Activated naive CD8-positive, alpha-beta T cell treated with anti-CD3 and anti-CD28 coated beads for 36 hours (primary cell): ENCODE measurements around the gene NFIB. TPM values are rescaled to one million over a fixed set of nuclear protein-coding genes. Genes with fewer than 3 reads are reported as not detected.

ENCODE experiments used
- DNase-seq: peaks from one replicate; pipeline ENCODE4 v3.0.0; 2021
- H3K27ac Mint-ChIP-seq: one replicate; pipeline ENCODE4 v1.8.0; 2022; ENCODE audit warnings: mild to moderate bottlenecking, moderate library complexity, mixed read lengths
- H3K27me3 Mint-ChIP-seq: one replicate; pipeline ENCODE4 v1.8.0; 2022; ENCODE audit warnings: mild to moderate bottlenecking, mixed read lengths
- H3K36me3 Mint-ChIP-seq: one replicate; pipeline ENCODE4 v1.8.0; 2021; ENCODE audit warnings: mild to moderate bottlenecking, mixed read lengths
- H3K4me1 Mint-ChIP-seq: one replicate; pipeline ENCODE4 v1.8.0; 2021; ENCODE audit warnings: mixed read lengths
- H3K4me3 Mint-ChIP-seq: one replicate; pipeline ENCODE4 v1.8.0; 2022; ENCODE audit warnings: mild to moderate bottlenecking, moderate library complexity, mixed read lengths
- H3K9me3 Mint-ChIP-seq: one replicate; pipeline ENCODE4 v1.8.0; 2022; ENCODE audit warnings: mixed read lengths
- total RNA-seq, 2 experiments: library from RNA; stranded (reverse); gene quantifications; one replicate each; pipeline ENCODE4 v1.2.3, GENCODE V29; 2021

NFIB gene
- total RNA-seq, 2 experiments from 2014 or later: not detected

DNA sequence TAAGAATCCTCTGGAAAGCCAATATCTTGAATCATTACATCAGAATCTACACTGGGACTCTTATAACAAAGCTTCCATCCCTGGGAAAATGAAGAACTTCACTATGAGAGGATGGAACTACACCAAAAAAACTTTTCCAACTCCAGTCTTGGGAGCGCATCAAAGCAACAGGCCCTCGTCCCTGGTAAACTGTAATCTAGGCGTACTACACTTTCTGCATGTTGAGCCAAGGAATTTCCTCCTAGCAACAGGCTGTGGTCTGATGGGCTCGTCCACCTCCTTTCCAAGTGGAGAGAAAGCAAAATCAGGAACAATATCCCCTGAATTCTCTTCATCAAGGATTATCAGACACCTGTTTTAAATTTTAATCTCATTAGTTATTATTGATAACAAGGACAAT, 94.1 kb downstream of the NFIB start:
- Mint-ChIP-seq H3K4me1 (no peaks in the 10 kb centered on the region), H3K36me3 (no peaks in the 10 kb centered on the region), H3K27me3 (peaks cover 4% of the 10 kb centered on the region), H3K4me3 (no peak overlapping the region), H3K9me3 (no peaks in the 10 kb centered on the region), H3K27ac (no peak overlapping the region)
- no peak for DNase-seq

DNA sequence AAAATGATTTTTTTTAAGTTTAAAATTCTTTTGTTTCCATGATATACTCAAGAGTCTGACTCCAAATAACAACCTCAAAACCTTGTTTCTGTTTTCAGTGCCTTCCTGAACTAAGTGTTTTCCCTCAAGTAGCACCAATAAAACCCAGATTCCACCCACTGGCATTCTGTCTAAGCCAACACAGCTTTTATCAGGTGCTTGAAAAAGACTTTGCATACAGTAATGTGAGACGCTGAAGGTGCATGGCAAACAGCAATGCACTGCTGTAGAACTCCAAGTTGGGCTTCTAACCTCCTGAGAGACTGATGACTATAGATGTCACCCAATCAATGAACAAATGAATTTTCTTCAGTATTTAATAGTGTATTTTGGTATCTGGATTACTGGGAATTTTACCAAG, 95.7 kb downstream of the NFIB start:
- H3K36me3 Mint-ChIP-seq: no peaks in the 10 kb centered on the region
- DNase-seq: no peak
- H3K4me1 Mint-ChIP-seq: no peaks in the 10 kb centered on the region
- no peak overlapping the region for H3K4me3 Mint-ChIP-seq
- H3K27ac Mint-ChIP-seq: no peak overlapping the region
- no peaks in the 10 kb centered on the region for H3K9me3 Mint-ChIP-seq
- peaks cover 4% of the 10 kb centered on the region for H3K27me3 Mint-ChIP-seq

DNA sequence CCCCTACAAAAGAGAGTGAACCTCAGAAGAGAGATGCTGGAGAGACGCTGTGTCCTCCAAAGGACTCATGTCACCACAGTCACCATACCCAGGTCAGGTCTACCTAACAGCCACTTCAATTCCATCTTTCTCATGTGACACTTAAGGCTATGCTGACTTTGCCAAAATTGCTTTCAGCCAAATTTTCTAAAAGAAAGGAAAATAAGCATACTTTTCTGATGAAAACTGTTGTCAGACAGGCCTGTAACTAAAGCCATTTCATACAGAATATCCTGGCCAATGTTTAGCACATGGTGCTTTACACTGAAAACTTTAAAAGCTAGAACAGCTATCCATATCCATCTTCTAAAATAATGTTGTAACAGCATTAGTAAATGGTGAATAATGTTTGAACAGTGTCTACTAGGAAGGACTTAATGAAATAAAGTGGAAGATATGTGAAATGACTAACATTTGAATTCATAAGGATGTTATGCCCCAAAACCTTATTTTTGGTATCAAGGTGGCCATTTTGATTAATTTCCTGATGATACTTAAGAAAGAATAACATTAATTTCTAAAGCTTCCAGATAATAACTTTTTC, 97.2 kb downstream of the NFIB start:
- H3K4me3 Mint-ChIP-seq: no peak overlapping the region
- no peaks in the 10 kb centered on the region for H3K9me3 Mint-ChIP-seq
- H3K36me3 Mint-ChIP-seq: no peaks in the 10 kb centered on the region
- H3K27ac Mint-ChIP-seq: no peak overlapping the region
- no peak for DNase-seq
- H3K4me1 Mint-ChIP-seq: no peaks in the 10 kb centered on the region
- H3K27me3 Mint-ChIP-seq: peaks cover 7% of the 10 kb centered on the region

DNA sequence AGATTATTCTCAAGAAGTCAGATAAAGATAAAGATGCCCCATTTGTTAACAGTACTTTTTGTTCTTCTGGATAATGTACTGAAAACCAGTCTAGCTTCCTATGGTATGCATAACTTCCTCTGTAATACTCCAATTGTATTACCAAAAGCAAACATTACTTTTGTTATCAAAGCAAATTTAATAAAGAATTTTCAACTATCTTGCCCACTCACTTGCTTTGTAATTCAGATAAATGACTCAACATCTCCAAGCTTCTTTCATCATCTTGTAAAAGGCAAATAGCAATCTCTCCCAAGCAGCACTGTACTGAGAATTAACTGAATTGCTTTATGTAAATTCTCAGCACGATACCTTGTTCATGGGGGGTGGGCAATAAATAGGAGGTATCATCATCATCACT, 98.3 kb downstream of the NFIB start:
- no peaks in the 10 kb centered on the region for H3K36me3 Mint-ChIP-seq
- no peak overlapping the region for H3K27ac Mint-ChIP-seq
- no peak for DNase-seq
- H3K9me3 Mint-ChIP-seq: no peaks in the 10 kb centered on the region
- H3K4me3 Mint-ChIP-seq: no peak overlapping the region
- no peaks in the 10 kb centered on the region for H3K4me1 Mint-ChIP-seq
- H3K27me3 Mint-ChIP-seq: peaks cover 14% of the 10 kb centered on the region

GRCh38 chr9:14214693-14215092, 99.2 kb downstream of the NFIB start:
- H3K4me3 Mint-ChIP-seq: no peak overlapping the region
- DNase-seq: no peak
- H3K36me3 Mint-ChIP-seq: no peaks in the 10 kb centered on the region

GRCh38 chr9:14214065-14214684, 99.8 kb downstream of the NFIB start:
- no peak overlapping the region for H3K4me3 Mint-ChIP-seq
- H3K36me3 Mint-ChIP-seq: no peaks in the 10 kb centered on the region
- DNase-seq: no peak
- no peak overlapping the region for H3K27ac Mint-ChIP-seq
- H3K4me1 Mint-ChIP-seq: no peaks in the 10 kb centered on the region
- H3K9me3 Mint-ChIP-seq: no peaks in the 10 kb centered on the region
- peaks cover 21% of the 10 kb centered on the region for H3K27me3 Mint-ChIP-seq

More at GRCh38 chr9:14214693-14215092, 99.2 kb downstream of the NFIB start:
- H3K4me1 Mint-ChIP-seq: no peaks in the 10 kb centered on the region
- H3K27ac Mint-ChIP-seq: no peak overlapping the region
- H3K9me3 Mint-ChIP-seq: no peaks in the 10 kb centered on the region
- peaks cover 17% of the 10 kb centered on the region for H3K27me3 Mint-ChIP-seq

DNA sequence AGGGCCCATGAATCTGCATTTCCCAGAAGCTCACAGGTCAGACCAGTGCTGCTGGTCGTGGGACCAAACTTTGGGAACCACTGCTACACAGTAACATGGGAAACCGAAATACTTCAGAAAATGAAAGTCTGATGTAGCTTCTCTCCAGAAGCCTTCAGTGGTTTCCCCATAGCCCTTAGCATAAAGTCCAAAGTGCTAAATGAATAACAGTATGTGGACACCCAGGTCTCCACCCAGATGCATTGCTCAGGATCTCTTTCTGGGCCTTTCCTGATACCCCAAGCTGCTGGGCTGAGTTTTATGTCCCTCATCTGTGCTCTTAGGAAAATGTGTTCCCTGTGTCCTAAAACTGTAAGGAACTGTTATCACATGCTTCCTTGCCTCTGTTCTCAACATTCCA, 100.4 kb downstream of the NFIB start:
- no peak overlapping the region for H3K27ac Mint-ChIP-seq
- H3K27me3 Mint-ChIP-seq: peaks cover 22% of the 10 kb centered on the region
- no peak for DNase-seq
- H3K4me3 Mint-ChIP-seq: no peak overlapping the region
- no peaks in the 10 kb centered on the region for H3K36me3 Mint-ChIP-seq
- no peaks in the 10 kb centered on the region for H3K4me1 Mint-ChIP-seq
- no peaks in the 10 kb centered on the region for H3K9me3 Mint-ChIP-seq

GRCh38 chr9:14212697-14213420, 101.1 kb downstream of the NFIB start:
- DNase-seq: no peak
- Mint-ChIP-seq H3K27me3 (peaks cover 22% of the 10 kb centered on the region), H3K4me1 (no peaks in the 10 kb centered on the region), H3K9me3 (no peaks in the 10 kb centered on the region), H3K4me3 (no peak overlapping the region), H3K27ac (no peak overlapping the region), H3K36me3 (no peaks in the 10 kb centered on the region)

DNA sequence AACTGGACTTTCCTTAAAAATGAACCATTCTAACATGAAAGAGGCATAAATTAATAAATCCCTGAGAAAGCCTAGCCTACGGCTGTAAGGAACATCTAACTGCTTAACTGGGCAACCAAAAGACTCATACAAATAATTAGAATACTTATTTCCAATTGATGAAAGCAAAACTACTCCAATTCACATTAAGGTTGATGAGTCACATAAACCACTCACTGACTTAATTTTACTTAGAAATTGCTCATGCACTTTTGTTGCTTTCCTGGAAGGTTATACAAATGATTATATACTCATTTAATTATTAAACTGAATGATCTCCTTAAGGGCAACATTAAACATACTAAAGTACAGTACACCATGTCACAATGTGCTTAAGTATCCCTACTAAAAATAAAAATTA, 101.9 kb downstream of the NFIB start:
- Mint-ChIP-seq H3K9me3 (no peaks in the 10 kb centered on the region), H3K27ac (no peak overlapping the region), H3K27me3 (peaks cover 22% of the 10 kb centered on the region), H3K4me3 (no peak overlapping the region), H3K4me1 (no peaks in the 10 kb centered on the region), H3K36me3 (no peaks in the 10 kb centered on the region)
- DNase-seq: no peak

DNA sequence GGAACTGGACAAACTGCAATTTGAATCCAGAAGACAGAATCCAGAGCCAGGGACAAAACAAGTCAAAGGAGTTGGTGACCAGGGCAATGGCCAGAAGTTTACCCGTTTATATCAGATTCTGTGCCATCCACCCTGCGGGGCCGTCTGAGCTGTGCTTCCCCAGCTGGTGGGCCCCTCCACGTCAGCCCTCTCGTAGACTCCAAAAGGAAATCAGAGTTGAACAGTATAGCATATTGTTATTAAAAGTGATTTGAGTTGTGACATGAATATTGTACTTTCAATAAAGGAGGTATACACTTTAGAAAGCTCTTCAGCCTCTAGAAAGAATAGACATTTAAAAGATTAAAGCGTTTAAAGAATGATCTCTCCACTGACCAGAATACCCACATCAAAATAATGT, 102.4 kb downstream of the NFIB start:
- Mint-ChIP-seq H3K4me3 (no peak overlapping the region), H3K27me3 (peaks cover 22% of the 10 kb centered on the region), H3K36me3 (no peaks in the 10 kb centered on the region), H3K4me1 (no peaks in the 10 kb centered on the region), H3K9me3 (no peaks in the 10 kb centered on the region), H3K27ac (no peak overlapping the region)
- no peak for DNase-seq

DNA sequence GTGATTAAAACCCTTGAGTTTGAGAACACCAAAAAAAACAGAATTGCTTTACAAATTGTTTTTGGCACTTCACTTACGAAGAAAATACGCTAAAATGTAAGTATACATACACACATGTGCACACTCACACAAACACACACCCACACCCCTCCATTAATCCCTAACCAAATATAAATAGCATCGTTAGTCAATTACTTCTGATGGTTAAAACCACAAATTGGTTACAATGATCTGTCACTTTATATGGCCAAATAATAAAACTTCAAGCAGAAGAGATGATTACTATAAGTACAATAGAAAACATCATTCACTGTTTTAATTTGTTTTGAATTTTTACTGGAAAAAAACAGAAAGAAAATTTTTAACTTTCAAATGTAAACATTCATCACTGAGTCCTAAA, 103.5 kb downstream of the NFIB start:
- Mint-ChIP-seq H3K27ac (no peak overlapping the region), H3K27me3 (peaks cover 22% of the 10 kb centered on the region), H3K36me3 (no peaks in the 10 kb centered on the region), H3K9me3 (no peaks in the 10 kb centered on the region), H3K4me1 (no peaks in the 10 kb centered on the region), H3K4me3 (no peak overlapping the region)
- no peak for DNase-seq

DNA sequence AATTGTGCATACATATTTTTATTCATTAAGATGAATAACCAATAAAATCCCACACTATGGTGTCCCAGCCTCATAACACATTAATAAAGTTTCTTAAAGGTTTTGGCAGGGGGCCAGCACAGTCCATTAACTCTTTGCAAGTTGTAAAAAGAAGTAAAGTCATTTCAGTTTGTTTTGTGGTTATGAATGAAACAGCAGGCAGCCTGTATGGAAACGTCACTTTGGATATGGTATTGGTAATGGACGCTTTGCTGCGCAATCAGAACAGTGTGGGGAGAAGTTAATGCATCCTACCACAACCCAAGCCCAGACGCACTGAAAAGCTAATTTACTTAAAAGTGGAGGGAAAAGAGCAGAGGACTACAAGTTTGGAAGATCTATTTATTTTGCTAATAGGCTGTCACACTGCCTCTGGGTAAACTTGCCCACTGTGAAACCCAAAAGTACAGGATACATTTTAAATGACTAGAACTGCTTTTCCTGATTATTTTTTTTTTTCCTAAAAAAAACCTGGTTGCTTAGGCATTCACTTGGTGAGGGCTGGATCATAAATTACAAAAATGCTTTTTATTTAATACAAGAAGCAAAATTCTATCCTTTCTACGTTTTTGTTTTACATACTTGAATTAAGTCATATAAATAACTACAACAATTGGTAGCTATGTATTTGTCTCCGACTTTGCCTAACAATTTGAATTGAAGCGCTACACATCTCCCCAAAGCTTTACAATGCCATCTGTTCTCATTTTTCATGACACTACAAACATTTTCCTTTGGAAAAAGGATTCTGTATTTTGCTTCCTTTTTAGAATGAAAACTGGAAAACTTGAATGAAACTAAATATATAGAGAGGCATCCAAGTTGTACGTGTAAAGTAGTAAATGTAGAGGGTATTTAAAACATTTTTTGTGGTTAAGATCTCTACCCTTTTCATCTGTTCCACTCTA, 104.3 kb downstream of the NFIB start:
- H3K36me3 Mint-ChIP-seq: no peaks in the 10 kb centered on the region
- H3K9me3 Mint-ChIP-seq: no peaks in the 10 kb centered on the region
- no peaks in the 10 kb centered on the region for H3K4me1 Mint-ChIP-seq
- DNase-seq: no peak
- H3K27me3 Mint-ChIP-seq: peaks cover 22% of the 10 kb centered on the region
- H3K27ac Mint-ChIP-seq: no peak overlapping the region
- no peak overlapping the region for H3K4me3 Mint-ChIP-seq

DNA sequence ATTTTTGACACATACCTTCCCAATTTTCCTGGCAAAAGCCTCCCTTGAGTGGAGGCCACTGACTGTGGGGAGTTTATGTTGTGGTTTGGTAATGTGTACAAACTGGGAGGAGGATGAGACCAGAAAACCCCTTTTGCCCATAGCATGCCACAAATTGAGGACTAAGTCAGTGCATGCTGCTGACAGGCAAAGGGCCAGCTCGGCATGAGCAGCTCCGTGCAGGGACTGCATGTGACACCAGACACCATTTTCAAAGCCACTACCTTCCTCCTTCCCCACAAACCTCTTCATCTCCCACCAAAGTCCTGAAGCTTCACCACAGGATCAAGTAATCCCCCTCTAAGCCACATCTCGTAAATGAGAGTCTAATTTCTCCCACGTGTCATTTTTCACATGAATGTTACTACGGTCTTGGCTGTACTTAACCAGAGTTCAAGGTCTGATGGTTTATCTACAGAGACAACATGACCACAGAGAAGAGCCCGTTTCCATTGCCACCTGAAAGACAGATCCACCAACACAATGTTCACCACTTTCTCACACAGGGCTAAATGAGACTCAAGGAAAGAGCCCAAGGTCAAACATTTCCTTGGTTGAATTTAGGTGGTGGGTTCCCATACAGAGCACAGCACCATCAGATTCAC, 106.5 kb downstream of the NFIB start:
- no peak overlapping the region for H3K27ac Mint-ChIP-seq
- no peak for DNase-seq
- peaks cover 22% of the 10 kb centered on the region for H3K27me3 Mint-ChIP-seq
- H3K4me1 Mint-ChIP-seq: no peaks in the 10 kb centered on the region
- H3K4me3 Mint-ChIP-seq: no peak overlapping the region
- H3K36me3 Mint-ChIP-seq: no peaks in the 10 kb centered on the region
- no peaks in the 10 kb centered on the region for H3K9me3 Mint-ChIP-seq

GRCh38 chr9:14205463-14205862, 108.5 kb downstream of the NFIB start:
- Mint-ChIP-seq H3K4me3 (no peak overlapping the region), H3K27ac (no peak overlapping the region), H3K4me1 (no peaks in the 10 kb centered on the region), H3K27me3 (peaks cover 11% of the 10 kb centered on the region), H3K9me3 (no peaks in the 10 kb centered on the region), H3K36me3 (no peaks in the 10 kb centered on the region)
- no peak for DNase-seq
